B cell (primary cell): ENCODE measurements around the gene TAF6. TPM values are rescaled to one million over a fixed set of nuclear protein-coding genes. Genes with fewer than 3 reads are reported as not detected.

Experiments
- ATAC-seq: fragments of 200-7000 bp; cut with Tn5 transposase; one replicate; pipeline ENCODE4 v1.10.0; 2021; ENCODE audit warnings: low read depth, mild to moderate bottlenecking, moderate number of reproducible peaks, moderate library complexity
- CTCF ChIA-PET: fragments of 350-600 bp; sonication (Branson Sonifier 250); formaldehyde crosslinking; loops from one replicate; lab custom pipeline; 2021; ENCODE audit warnings: antibody characterized with exemption, inconsistent platforms; lab: Charles Lee
- POLR2A ChIA-PET: fragments of 350-600 bp; sonication (Branson Sonifier 250); formaldehyde crosslinking; loops from one replicate; lab custom pipeline; 2021; ENCODE audit warnings: antibody characterized with exemption; lab: Charles Lee
- DNase-seq: peaks from one replicate; pipeline ENCODE4 v3.0.0; 2013
- H2AFZ ChIP-seq: 2 replicates; pipeline ENCODE4 v1.6.1; 2012; ENCODE audit warnings: mild to moderate bottlenecking, low read depth, low read length; ENCODE audit not compliant: insufficient read depth, poor library complexity, severe bottlenecking
- H3K27ac ChIP-seq, 2 donors: 1 replicate in 1 of 2; 2 replicates in 1 of 2; pipeline ENCODE4 v1.5.1; 2012 to 2013; ENCODE audit warnings: low read length in 2 of 2, mild to moderate bottlenecking in 2 of 2, moderate library complexity in 1 of 2
- H3K27me3 ChIP-seq, 4 experiments: fragments of 200-600 bp in 1 of 4; sonication (generic) in 1 of 4; replicated peaks in 1 of 4; 1 replicate in 2 of 4; 2 replicates in 2 of 4; pipeline versions ENCODE4 v1.6.1 to v1.7.0; 2013 to 2016; ENCODE audit warnings: low read length in 3 of 4, mild to moderate bottlenecking in 2 of 4, mixed read lengths in 1 of 4, moderate library complexity in 1 of 4; ENCODE audit not compliant: insufficient read depth in 4 of 4, control insufficient read depth in 3 of 4; ENCODE audit errors: control extremely low read depth in 1 of 4
- H3K36me3 ChIP-seq, 2 experiments: replicated peaks in 1 of 2; 1 replicate in 1 of 2; 2 replicates in 1 of 2; pipeline versions ENCODE4 v1.6.1 to v1.7.1; 2013; ENCODE audit warnings: low read length in 1 of 2; ENCODE audit not compliant: insufficient read depth in 2 of 2, control insufficient read depth in 1 of 2; ENCODE audit errors: control extremely low read depth in 1 of 2, extremely low read depth in 1 of 2
- H3K4me1 ChIP-seq, 2 donors: fragments of 200-600 bp in 1 of 2; sonication (generic) in 1 of 2; 1 replicate in 1 of 2; 2 replicates in 1 of 2; pipeline versions ENCODE4 v1.5.1 to v1.6.1; 2013 to 2017; ENCODE audit warnings: low read length in 2 of 2; ENCODE audit not compliant: control insufficient read depth in 2 of 2, insufficient read depth in 2 of 2
- H3K4me2 ChIP-seq: replicated peaks from 2 replicates; pipeline ENCODE3; 2012; ENCODE audit warnings: mild to moderate bottlenecking, low read depth, low read length; ENCODE audit not compliant: poor library complexity, severe bottlenecking
- H3K4me3 ChIP-seq, 5 experiments: fragments of 200-600 bp in 1 of 5; sonication (generic) in 1 of 5; 1 replicate in 3 of 5; 2 replicates in 2 of 5; pipeline versions ENCODE4 v1.5.1 to v1.7.0; 2011 to 2016; ENCODE audit warnings: low read length in 4 of 5, mild to moderate bottlenecking in 4 of 5, low read depth in 2 of 5, control low read depth in 1 of 5, moderate library complexity in 1 of 5; ENCODE audit not compliant: insufficient read depth in 1 of 5; ENCODE audit errors: control extremely low read depth in 1 of 5, extremely low read depth in 1 of 5
- H3K79me2 ChIP-seq: fragments of 200-600 bp; sonication (generic); one replicate; pipeline ENCODE4 v1.6.0; 2016; ENCODE audit warnings: low read length; ENCODE audit not compliant: control insufficient read depth, insufficient read depth
- H3K9ac ChIP-seq: fragments of 200-600 bp; sonication (generic); 2 replicates; pipeline ENCODE4 v1.6.1; 2017; ENCODE audit warnings: mild to moderate bottlenecking, low read length, moderate library complexity
- H3K9me3 ChIP-seq, 3 donors: one replicate each; pipeline versions ENCODE4 v1.6.1 to v1.7.1; 2013; ENCODE audit warnings: low read length in 2 of 3; ENCODE audit not compliant: control insufficient read depth in 2 of 3, insufficient read depth in 1 of 3; ENCODE audit errors: control extremely low read depth in 1 of 3
- H4K20me1 ChIP-seq: 2 replicates; pipeline ENCODE4 v1.6.0; 2012; ENCODE audit warnings: mild to moderate bottlenecking, low read length; ENCODE audit not compliant: insufficient read depth, control insufficient read depth, poor library complexity, severe bottlenecking
- H3K27ac Mint-ChIP-seq: one replicate; pipeline ENCODE4 v1.8.0; 2021; ENCODE audit warnings: mixed read lengths
- H3K27me3 Mint-ChIP-seq: one replicate; pipeline ENCODE4 v1.8.0; 2021; ENCODE audit warnings: mixed read lengths
- H3K4me1 Mint-ChIP-seq: one replicate; pipeline ENCODE4 v1.8.0; 2021; ENCODE audit warnings: mixed read lengths
- H3K4me3 Mint-ChIP-seq: one replicate; pipeline ENCODE4 v1.8.0; 2021; ENCODE audit warnings: mixed read lengths
- H3K9me3 Mint-ChIP-seq: one replicate; pipeline ENCODE4 v1.8.0; 2022; ENCODE audit warnings: mixed read lengths; ENCODE audit not compliant: insufficient read depth
- EZH2 ChIP-seq: IDR thresholded peaks from 2 replicates; pipeline ENCODE4 v1.6.1; 2012; ENCODE audit warnings: borderline replicate concordance, low read depth, mild to moderate bottlenecking, moderate library complexity, low read length; ENCODE audit not compliant: insufficient read depth, poor library complexity, severe bottlenecking
- WGBS: methylation state at CpG from one replicate; pipeline ENCODE4 v1.1.5; 2013; ENCODE audit warnings: missing lambda C conversion rate; ENCODE audit not compliant: insufficient coverage; 5-methylcytosine and 5-hydroxymethylcytosine counted together
- intact Hi-C: fragments of 100-400 bp; cut with micrococcal nuclease; formaldehyde crosslinking; loops from one replicate; pipeline ENCODE4 v1.10.0; 2022
- polyA plus RNA-seq: library from polyadenylated mRNA; depleted of rRNA; stranded (reverse); fragments of >200 nt; gene quantifications from 2 replicates; pipeline ENCODE4 v1.2.3, GENCODE V29; 2012
- total RNA-seq, 2 donors: library from RNA; stranded (reverse); fragments of 120-200 nt in 1 of 2; gene quantifications; 1 replicate in 1 of 2; 2 replicates in 1 of 2; pipeline versions ENCODE4 v1.2.3 to v1.2.4, GENCODE V29; 2013 to 2022
- TF ChIP-seq, protein P1 (sequence below): fragments of 200-600 bp; IDR thresholded peaks from one replicate; pipeline ENCODE4 v1.8.0; 2022; ENCODE audit warnings: antibody characterized with exemption, mild to moderate bottlenecking

Gene TAF6
- total and polyA plus RNA-seq, 2 donors (not counting 1 experiment from before 2014, with no cell fraction given), result 48.3 to 65.8 TPM

DNA sequence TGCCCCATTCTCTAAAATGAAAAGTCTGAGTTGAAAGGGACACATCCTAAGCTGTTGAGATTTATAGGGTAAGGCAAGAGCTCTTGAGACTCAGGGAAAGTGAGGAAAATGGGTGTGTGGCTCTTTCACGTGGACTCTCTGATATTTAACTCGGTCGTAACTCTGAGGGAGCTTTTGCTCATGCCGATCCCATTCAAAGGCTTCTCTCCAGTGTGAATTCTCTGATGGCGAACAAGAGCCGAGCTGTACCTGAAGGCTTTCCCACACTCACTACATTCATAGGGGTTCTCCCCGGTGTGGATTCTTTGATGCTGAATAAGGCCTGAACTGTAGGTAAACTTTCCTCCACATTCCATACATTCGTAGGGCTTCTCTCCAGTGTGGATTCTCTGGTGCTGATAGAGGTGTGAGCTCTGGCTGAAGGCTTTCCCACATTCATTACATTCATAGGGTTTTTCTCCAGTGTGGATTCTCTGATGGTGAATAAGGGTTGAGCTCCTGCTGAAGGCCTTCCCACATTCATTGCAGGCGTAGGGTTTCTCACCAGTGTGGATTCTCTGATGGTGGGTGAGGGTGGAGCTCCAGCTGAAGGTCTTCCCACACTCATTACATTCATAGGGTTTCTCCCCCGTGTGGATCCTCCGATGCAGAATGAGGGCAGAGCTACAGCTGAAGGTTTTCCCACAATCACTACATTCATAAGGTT lies 48.0 kb downstream of the TAF6 start:
- intact Hi-C loops, result no loop called here
- no peak for TF ChIP-seq EZH2
- TF ChIP-seq, protein P1, sequence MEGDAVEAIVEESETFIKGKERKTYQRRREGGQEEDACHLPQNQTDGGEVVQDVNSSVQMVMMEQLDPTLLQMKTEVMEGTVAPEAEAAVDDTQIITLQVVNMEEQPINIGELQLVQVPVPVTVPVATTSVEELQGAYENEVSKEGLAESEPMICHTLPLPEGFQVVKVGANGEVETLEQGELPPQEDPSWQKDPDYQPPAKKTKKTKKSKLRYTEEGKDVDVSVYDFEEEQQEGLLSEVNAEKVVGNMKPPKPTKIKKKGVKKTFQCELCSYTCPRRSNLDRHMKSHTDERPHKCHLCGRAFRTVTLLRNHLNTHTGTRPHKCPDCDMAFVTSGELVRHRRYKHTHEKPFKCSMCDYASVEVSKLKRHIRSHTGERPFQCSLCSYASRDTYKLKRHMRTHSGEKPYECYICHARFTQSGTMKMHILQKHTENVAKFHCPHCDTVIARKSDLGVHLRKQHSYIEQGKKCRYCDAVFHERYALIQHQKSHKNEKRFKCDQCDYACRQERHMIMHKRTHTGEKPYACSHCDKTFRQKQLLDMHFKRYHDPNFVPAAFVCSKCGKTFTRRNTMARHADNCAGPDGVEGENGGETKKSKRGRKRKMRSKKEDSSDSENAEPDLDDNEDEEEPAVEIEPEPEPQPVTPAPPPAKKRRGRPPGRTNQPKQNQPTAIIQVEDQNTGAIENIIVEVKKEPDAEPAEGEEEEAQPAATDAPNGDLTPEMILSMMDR, result no peak
- H3K27me3 Mint-ChIP-seq, result no peaks in the 10 kb centered on the region
- no peak overlapping the region for H3K4me3 Mint-ChIP-seq
- no peak overlapping the region for H3K4me3 ChIP-seq
- H4K20me1 ChIP-seq, result no peaks in the 10 kb centered on the region
- DNase-seq, result no peak
- H3K36me3 ChIP-seq, result peaks cover 24 to 63% of the 10 kb centered on the region in 2 experiments
- no peaks in the 10 kb centered on the region for H3K27me3 ChIP-seq
- H2AFZ ChIP-seq, result no peak overlapping the region
- ATAC-seq, result no peak
- no peak overlapping the region for H3K4me2 ChIP-seq
- no peaks in the 10 kb centered on the region for H3K4me1 Mint-ChIP-seq
- no peaks in the 10 kb centered on the region for H3K79me2 ChIP-seq
- H3K9me3 ChIP-seq, result peaks cover 1 to 47% (median 26%) of the 10 kb centered on the region in 3 donors
- ChIA-PET POLR2A (interaction anchor here (0.8 kb wide), 1 partner anchor 56 kb away, joined by 5 read pairs; the partner anchor contains the start of gene ZKSCAN1), CTCF (interaction anchor here (0.5 to 1.6 kb wide), 2 partner anchors 13 to 462 kb away, joined by 3 to 4 read pairs; no protein-coding TSS in a partner anchor)
- H3K9ac ChIP-seq, result no peak overlapping the region
- 96% methylated on average over 5 of the region's 11 CpGs for WGBS
- H3K4me1 ChIP-seq, result no peaks in the 10 kb centered on the region
- H3K27ac Mint-ChIP-seq, result no peak overlapping the region
- no peak overlapping the region for H3K27ac ChIP-seq
- peaks cover 14% of the 10 kb centered on the region for H3K9me3 Mint-ChIP-seq

DNA sequence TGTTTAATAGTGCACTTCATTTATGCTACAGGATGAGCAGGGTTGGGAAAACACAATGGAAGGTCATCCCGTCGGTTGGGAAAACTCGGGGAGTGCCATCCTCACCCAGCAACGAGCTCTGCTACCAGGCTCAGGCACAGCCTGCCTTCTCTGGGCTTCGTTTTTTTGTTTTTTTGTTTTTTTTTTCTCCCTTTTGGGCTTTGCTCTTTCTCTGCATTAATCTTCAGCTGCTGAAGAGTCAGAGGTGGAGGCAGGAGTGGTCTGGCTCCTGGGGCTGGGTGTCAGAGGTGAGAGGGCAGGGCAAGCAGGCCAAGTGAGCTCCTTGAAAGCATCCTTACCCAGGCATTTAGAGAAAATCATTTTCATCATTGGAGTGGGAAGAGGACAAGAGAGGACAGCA lies 49.2 kb downstream of the TAF6 start:
- no peak overlapping the region for H3K4me3 ChIP-seq
- ATAC-seq (no peak), DNase-seq (no peak)
- POLR2A ChIA-PET, result no interaction called here
- no peaks in the 10 kb centered on the region for H3K27me3 ChIP-seq
- 98% methylated on average over 5 of the region's 5 CpGs for WGBS
- no peak overlapping the region for H3K27ac ChIP-seq
- no peak overlapping the region for H3K9ac ChIP-seq
- Mint-ChIP-seq H3K4me3 (no peak overlapping the region), H3K4me1 (no peaks in the 10 kb centered on the region), H3K27me3 (no peaks in the 10 kb centered on the region), H3K27ac (no peak overlapping the region), H3K9me3 (peaks cover 14% of the 10 kb centered on the region)
- peaks cover 18 to 54% of the 10 kb centered on the region in 2 experiments for H3K36me3 ChIP-seq
- peaks cover 1 to 47% (median 26%) of the 10 kb centered on the region in 3 donors for H3K9me3 ChIP-seq
- no peaks in the 10 kb centered on the region for H3K4me1 ChIP-seq
- no peak overlapping the region for H3K4me2 ChIP-seq
- no peaks in the 10 kb centered on the region for H4K20me1 ChIP-seq
- no peak overlapping the region for H2AFZ ChIP-seq
- intact Hi-C loops, result no loop called here
- CTCF ChIA-PET, result interaction anchor here (0.7 to 1.1 kb wide), 2 partner anchors 9 to 280 kb away, joined by 3 read pairs; no protein-coding TSS in a partner anchor
- TF ChIP-seq, protein P1, result no peak
- TF ChIP-seq EZH2, result no peak
- H3K79me2 ChIP-seq, result no peaks in the 10 kb centered on the region
